ENCODE data around the gene PAXX.

DNA sequence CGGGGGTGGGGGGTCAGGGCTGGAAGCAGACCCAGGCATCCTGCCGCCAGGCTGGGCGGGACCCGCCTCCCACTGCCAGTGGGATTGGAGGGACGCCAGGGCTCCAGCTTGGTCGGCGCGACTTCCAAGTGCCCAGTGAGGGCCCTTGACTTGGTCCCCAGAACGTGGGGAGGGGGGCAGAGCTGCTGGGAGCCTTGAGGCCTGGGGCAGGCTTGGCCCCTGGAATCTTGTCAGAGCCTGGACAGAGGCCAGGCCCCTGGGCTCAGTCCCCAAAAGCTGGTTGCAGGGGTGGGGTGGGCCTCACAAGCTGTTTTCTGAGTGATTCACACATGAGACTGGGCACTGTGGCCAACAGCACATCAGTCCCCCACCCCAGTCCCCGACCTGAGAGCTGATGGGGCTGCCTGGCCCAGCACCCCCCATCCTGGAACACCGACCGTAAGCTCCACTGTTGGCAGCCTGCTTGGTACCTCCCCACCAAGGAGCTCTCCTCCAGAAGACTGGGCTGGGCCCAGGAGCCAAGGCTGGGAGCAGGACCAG, 3.6 kb downstream of the PAXX start:
- TF ChIP-seq, protein P1, sequence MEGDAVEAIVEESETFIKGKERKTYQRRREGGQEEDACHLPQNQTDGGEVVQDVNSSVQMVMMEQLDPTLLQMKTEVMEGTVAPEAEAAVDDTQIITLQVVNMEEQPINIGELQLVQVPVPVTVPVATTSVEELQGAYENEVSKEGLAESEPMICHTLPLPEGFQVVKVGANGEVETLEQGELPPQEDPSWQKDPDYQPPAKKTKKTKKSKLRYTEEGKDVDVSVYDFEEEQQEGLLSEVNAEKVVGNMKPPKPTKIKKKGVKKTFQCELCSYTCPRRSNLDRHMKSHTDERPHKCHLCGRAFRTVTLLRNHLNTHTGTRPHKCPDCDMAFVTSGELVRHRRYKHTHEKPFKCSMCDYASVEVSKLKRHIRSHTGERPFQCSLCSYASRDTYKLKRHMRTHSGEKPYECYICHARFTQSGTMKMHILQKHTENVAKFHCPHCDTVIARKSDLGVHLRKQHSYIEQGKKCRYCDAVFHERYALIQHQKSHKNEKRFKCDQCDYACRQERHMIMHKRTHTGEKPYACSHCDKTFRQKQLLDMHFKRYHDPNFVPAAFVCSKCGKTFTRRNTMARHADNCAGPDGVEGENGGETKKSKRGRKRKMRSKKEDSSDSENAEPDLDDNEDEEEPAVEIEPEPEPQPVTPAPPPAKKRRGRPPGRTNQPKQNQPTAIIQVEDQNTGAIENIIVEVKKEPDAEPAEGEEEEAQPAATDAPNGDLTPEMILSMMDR (IDR thresholded peaks at IDR 0.05; ENCODE audit: low read length) = no peak
- no peak for TF ChIP-seq EZH2 (IDR thresholded peaks at IDR 0.05; ENCODE audit: borderline replicate concordance, low read length)

Measured in OCI-LY1 (cell line).